Measurements from ENCODE around the gene VSTM2B.

The VSTM2B gene

DNA sequence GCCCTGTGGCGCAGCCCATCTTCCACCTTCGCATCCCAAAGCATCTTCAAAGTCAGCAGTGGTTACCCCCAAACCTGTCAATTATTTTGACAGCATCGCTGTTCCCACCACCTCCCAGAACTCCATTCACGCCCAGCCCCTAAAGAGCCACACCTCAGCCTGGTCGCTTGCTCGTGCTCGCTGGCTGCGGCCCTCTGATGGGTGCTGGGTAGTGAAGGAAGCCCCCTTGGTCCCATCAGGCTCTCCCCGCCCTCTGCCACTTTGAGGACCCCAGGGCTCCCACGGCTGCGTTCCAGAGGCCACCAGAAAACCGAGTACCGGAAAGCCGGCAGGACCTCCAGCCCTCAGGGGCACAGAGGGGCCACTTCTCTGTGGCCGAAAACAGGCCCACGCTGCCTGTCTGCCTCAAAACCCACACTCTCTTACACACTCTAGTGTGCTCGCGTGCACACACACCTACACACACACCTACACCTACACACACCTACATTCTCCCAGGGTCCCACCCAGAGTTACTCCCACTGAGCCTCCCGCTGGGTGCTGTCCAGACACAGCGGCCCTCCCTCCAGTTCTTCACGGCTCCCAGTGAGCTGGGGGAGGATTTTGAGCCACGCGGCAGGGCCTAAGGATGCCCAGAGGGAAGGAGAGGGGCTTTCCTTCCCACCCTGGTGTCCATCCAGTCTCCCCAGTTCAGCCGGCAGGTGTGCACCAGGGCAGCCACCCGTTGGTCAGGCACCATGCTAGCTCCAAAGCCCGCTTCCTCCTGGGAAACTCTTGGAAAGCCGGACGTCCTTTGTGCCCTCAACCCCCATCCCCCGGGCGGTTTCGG is 1.9 kb downstream of the VSTM2B start:
- DNase-seq (ENCODE audit: low read depth), result no peak
- TF ChIP-seq POLR2A (IDR thresholded peaks at IDR 0.05; ENCODE audit: extremely low read depth, insufficient read length) (no peak), MYC (IDR thresholded peaks at IDR 0.05; ENCODE audit: low read depth, low read length) (no peak)
- TF ChIP-seq, protein P1, sequence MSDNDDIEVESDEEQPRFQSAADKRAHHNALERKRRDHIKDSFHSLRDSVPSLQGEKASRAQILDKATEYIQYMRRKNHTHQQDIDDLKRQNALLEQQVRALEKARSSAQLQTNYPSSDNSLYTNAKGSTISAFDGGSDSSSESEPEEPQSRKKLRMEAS (IDR thresholded peaks at IDR 0.05; ENCODE audit: low read depth, low read length), result no peak
- TF ChIP-seq, protein P2, sequence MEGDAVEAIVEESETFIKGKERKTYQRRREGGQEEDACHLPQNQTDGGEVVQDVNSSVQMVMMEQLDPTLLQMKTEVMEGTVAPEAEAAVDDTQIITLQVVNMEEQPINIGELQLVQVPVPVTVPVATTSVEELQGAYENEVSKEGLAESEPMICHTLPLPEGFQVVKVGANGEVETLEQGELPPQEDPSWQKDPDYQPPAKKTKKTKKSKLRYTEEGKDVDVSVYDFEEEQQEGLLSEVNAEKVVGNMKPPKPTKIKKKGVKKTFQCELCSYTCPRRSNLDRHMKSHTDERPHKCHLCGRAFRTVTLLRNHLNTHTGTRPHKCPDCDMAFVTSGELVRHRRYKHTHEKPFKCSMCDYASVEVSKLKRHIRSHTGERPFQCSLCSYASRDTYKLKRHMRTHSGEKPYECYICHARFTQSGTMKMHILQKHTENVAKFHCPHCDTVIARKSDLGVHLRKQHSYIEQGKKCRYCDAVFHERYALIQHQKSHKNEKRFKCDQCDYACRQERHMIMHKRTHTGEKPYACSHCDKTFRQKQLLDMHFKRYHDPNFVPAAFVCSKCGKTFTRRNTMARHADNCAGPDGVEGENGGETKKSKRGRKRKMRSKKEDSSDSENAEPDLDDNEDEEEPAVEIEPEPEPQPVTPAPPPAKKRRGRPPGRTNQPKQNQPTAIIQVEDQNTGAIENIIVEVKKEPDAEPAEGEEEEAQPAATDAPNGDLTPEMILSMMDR (IDR thresholded peaks at IDR 0.05; ENCODE audit: low read depth, low read length), result no peak
- H3K4me3 ChIP-seq (ENCODE audit: low read depth, low read length), result no peak overlapping the region

DNA sequence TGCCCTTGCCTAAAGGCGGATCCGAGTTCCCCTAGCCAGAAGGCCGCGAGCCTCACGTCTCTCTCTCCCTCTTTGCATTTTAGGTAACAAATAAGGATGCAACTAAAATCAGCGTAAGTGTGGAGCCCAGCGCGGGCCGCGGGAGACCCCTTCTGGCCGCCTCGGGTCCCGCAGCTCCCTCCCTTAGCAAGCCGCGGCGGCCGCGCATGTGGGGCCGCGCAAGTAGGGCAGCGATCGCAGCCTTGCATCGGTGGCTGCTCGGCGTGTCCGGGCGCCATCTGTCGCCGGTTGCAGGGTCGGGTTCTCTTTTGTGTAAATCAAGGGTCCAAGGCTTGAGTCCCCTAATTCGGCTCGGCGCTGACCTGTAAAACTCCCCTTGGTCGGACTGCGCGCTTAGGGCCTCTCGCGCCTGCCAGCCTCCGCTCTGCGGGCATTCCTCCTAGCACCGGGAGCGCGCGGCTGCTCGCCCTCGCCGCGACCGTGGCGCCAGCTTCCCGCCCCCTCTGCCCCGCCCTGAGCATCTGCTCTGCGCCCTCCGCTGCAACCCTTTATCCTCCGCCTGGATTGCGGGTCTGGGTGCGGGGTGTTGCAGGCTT is 2.7 kb downstream of the VSTM2B start:
- TF ChIP-seq MYC (IDR thresholded peaks at IDR 0.05; ENCODE audit: low read depth, low read length) (no peak), POLR2A (IDR thresholded peaks at IDR 0.05; ENCODE audit: extremely low read depth, insufficient read length) (no peak)
- TF ChIP-seq, protein P1 (IDR thresholded peaks at IDR 0.05; ENCODE audit: low read depth, low read length), result no peak
- TF ChIP-seq, protein P2 (IDR thresholded peaks at IDR 0.05; ENCODE audit: low read depth, low read length), result peak; percentile 65
- peak; percentile 85 for DNase-seq (ENCODE audit: low read depth)
- no peak overlapping the region for H3K4me3 ChIP-seq (ENCODE audit: low read depth, low read length)

DNA sequence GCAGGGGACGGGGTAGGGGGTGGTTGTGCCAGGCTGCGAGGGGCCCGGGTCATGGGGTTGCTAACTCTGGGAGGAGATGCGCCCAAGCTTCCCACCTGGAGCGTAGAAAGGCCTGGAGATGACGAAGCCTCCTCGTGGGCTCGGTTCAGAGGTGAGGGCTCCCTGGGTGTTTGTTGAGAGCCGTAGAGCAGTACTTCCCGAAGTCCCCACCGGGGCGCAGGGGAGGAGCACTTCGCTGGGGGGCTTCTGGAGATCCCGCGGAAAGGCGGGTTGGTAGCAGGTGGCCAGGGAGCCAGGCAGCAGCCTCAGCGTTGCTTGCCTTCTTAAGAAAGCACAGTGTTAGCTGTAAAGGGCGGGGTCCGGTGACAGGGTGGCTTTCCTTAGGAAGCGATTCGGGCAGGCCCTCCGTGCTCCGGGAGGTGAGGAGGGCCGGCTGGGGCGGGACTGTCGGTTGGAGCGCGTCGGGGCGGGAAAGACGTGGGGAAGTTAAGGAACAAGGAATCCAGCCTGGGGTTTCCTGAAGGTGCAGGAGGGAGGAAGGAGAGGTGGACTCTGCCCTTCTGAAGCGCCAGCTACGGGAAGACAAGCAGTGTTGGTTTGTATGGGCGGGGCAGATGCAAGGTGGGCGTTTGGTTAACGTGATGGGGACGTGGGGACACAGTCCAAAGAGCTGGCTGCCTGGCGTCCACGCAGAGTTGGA is 3.3 kb downstream of the VSTM2B start:
- no peak for DNase-seq (ENCODE audit: low read depth)
- TF ChIP-seq POLR2A (IDR thresholded peaks at IDR 0.05; ENCODE audit: extremely low read depth, insufficient read length) (no peak), MYC (IDR thresholded peaks at IDR 0.05; ENCODE audit: low read depth, low read length) (no peak)
- TF ChIP-seq, protein P1 (IDR thresholded peaks at IDR 0.05; ENCODE audit: low read depth, low read length), result no peak
- TF ChIP-seq, protein P2 (IDR thresholded peaks at IDR 0.05; ENCODE audit: low read depth, low read length), result no peak
- H3K4me3 ChIP-seq (ENCODE audit: low read depth, low read length), result no peak overlapping the region

DNA sequence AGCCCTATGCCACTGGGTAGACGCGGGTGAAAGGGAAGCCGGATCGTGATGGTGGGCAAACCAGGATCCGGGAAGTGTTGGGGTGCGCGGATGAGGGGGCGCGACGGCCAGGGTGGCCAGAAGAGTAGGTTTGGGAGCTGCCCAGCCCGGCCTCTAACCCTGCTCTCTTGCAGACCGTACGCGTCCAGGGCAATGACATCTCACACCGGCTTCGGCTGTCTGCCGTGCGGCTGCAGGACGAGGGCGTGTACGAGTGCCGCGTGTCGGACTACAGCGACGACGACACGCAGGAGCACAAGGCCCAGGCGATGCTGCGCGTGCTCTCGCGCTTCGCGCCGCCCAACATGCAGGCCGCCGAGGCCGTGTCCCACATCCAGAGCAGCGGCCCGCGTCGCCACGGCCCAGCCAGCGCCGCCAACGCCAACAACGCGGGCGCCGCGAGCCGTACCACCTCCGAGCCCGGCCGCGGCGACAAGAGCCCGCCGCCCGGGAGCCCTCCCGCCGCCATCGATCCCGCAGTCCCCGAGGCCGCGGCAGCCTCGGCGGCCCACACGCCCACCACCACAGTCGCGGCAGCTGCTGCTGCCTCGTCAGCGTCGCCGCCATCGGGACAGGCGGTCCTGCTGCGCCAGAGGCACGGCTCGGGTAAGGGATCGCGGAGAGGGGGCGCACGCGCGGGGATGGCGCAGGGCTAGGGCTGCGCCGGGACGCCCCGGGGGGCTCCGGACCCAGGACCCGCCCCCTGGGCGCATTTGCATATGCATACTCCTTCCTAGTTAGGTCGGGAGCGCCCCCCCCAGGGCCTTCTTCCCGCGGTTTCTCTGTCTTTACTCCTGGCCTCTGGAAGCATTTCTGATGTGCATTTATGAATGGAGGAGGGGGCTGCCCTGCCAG is 4.1 kb downstream of the VSTM2B start:
- no peak overlapping the region for H3K4me3 ChIP-seq (ENCODE audit: low read depth, low read length)
- TF ChIP-seq MYC (IDR thresholded peaks at IDR 0.05; ENCODE audit: low read depth, low read length) (no peak), POLR2A (IDR thresholded peaks at IDR 0.05; ENCODE audit: extremely low read depth, insufficient read length) (no peak)
- TF ChIP-seq, protein P1 (IDR thresholded peaks at IDR 0.05; ENCODE audit: low read depth, low read length), result no peak
- TF ChIP-seq, protein P2 (IDR thresholded peaks at IDR 0.05; ENCODE audit: low read depth, low read length), result no peak
- DNase-seq (ENCODE audit: low read depth), result no peak
